ENCODE measurements around the gene COG3.
A peak's percentile ranks its signal among the peaks of the same experiment; 100 is the strongest.

DNA sequence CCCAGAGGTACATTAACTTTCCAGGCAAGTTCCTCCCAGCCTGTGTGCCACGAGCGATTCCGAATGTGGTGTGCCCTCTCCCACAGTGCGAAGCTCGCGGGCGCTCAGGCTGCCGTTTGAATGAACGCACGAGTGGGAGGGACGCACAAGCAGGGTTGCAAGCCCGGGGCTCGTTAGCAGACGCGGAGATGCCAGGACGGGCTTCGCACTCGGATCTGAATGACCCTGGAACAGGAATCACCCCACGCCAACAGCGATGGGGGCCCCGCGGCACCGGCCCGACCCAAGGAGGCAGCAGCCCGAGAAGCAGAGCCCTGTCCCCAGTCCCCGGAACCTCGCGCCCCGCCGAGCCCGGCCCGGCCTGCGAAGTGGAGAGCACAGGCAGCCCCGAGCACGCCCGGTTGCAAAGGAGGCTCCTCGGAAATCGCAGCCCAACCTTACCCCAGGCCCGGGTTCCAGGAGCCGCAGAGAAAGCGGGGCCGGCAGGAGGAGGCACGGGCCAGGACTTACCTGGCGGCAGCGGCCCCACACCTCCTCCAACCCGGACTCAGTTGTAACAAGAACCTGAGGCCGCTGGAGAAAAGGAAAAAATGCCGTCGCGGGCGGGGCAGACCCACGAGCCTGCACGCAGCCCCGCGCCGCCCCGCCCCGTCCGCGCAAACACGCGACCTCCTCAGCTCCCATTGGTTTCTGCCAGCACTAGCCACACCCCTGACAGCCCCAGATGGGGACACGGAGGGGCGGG lies 46.8 kb upstream of the COG3 start, which contains the start of gene SLC25A30:
- TF ChIP-seq, protein P1, sequence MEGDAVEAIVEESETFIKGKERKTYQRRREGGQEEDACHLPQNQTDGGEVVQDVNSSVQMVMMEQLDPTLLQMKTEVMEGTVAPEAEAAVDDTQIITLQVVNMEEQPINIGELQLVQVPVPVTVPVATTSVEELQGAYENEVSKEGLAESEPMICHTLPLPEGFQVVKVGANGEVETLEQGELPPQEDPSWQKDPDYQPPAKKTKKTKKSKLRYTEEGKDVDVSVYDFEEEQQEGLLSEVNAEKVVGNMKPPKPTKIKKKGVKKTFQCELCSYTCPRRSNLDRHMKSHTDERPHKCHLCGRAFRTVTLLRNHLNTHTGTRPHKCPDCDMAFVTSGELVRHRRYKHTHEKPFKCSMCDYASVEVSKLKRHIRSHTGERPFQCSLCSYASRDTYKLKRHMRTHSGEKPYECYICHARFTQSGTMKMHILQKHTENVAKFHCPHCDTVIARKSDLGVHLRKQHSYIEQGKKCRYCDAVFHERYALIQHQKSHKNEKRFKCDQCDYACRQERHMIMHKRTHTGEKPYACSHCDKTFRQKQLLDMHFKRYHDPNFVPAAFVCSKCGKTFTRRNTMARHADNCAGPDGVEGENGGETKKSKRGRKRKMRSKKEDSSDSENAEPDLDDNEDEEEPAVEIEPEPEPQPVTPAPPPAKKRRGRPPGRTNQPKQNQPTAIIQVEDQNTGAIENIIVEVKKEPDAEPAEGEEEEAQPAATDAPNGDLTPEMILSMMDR (IDR thresholded peaks at IDR 0.05), result no peak
- peak; percentile 74 to 78 for TF ChIP-seq POLR2A (IDR thresholded peaks at IDR 0.05)
- TF ChIP-seq EP300 (IDR thresholded peaks at IDR 0.05), result peak in 1 of 2 donors; percentile 76
